Transverse colon (tissue), 4 donors: ENCODE data around the gene LBR. TPM values are rescaled to one million over a fixed set of nuclear protein-coding genes. Genes with fewer than 3 reads are reported as not detected.

ENCODE experiments used
- DNase-seq: peaks from one replicate; pipeline ENCODE4 v3.0.0-alpha.2; 2019
- H3K27ac ChIP-seq, 4 donors: fragments of 200-600 bp; sonication (generic); 2 replicates each; pipeline ENCODE4 v1.5.1; 2016 to 2018; ENCODE audit warnings: inconsistent platforms in 4 of 4
- H3K27me3 ChIP-seq: fragments of 200-600 bp; sonication (generic); 2 replicates; pipeline ENCODE4 v1.5.1; 2017; ENCODE audit warnings: inconsistent platforms
- H3K36me3 ChIP-seq, 4 donors: fragments of 200-600 bp; sonication (generic); 2 replicates each; pipeline ENCODE4 v1.5.1; 2017 to 2019; ENCODE audit warnings: inconsistent platforms in 4 of 4
- H3K4me1 ChIP-seq, 4 donors: fragments of 200-600 bp; sonication (generic); 2 replicates each; pipeline ENCODE4 v1.5.1; 2017 to 2020; ENCODE audit warnings: inconsistent platforms in 4 of 4
- H3K4me3 ChIP-seq, 4 donors: fragments of 200-600 bp; sonication (generic); 1 replicate in 1 of 4; 2 replicates in 3 of 4; pipeline versions ENCODE4 v1.5.1 to v1.6.1; 2017 to 2019; ENCODE audit warnings: inconsistent platforms in 4 of 4
- H3K9me3 ChIP-seq, 2 donors: fragments of 200-600 bp; sonication (generic); 2 replicates each; pipeline ENCODE4 v1.5.1; 2017 to 2019; ENCODE audit warnings: inconsistent platforms in 2 of 2
- EP300 ChIP-seq: sonication (generic); formaldehyde crosslinking; IDR thresholded peaks from one replicate; pipeline ENCODE4 v1.6.1; 2017; ENCODE audit warnings: antibody characterized with exemption, low read depth
- POLR2A ChIP-seq: fragments of 450-650 bp; IDR thresholded peaks from one replicate; pipeline ENCODE4 v1.6.1; 2016; ENCODE audit warnings: antibody characterized with exemption, mild to moderate bottlenecking, moderate library complexity
- POLR2AphosphoS5 ChIP-seq, 3 donors: sonication (generic); formaldehyde crosslinking; IDR thresholded peaks; one replicate each; pipeline ENCODE4 v1.6.1; 2016; ENCODE audit warnings: antibody characterized with exemption in 3 of 3
- WGBS, 2 donors: methylation state at CpG; one replicate each; pipeline ENCODE4 v1.1.5; 2018; ENCODE audit warnings: low coverage in 1 of 2; 5-methylcytosine and 5-hydroxymethylcytosine counted together
- in situ Hi-C, 4 donors: fragments of 200-750 bp; cut with MboI; loops; one replicate each; pipeline versions ENCODE4 v1.15.0 to v1.15.1; 2017; ENCODE audit warnings: low sequenced_read_pairs in 3 of 4, low pct_ligation_motif_present in 1 of 4, low pct_unique_long_range_greater_than_20kb in 1 of 4
- intact Hi-C: fragments of 100-400 bp; cut with DNase I; formaldehyde crosslinking; loops from one replicate; pipeline ENCODE4 v1.15.1; 2023; ENCODE audit warnings: low total_unique reads
- total RNA-seq, 4 donors: library from RNA; depleted of rRNA; stranded (reverse); fragments of >200 nt; gene quantifications; one replicate each; pipeline ENCODE4 v1.1.0, GENCODE V29; 2016
- TF ChIP-seq, protein P1 (sequence below), 5 experiments: fragments of 200-600 bp in 3 of 5; fragments of 450-650 bp in 2 of 5; sonication (generic) in 3 of 5; IDR thresholded peaks; 1 replicate in 2 of 5; 2 replicates in 3 of 5; pipeline ENCODE4 v1.5.1; 2016 to 2017; ENCODE audit warnings: antibody characterized with exemption in 5 of 5, inconsistent platforms in 3 of 5, mild to moderate bottlenecking in 2 of 5, moderate library complexity in 1 of 5

LBR gene
- total RNA-seq, 4 donors from 2014 or later, result 48.6 to 97.9 (median 75.1) TPM

- H3K27me3 ChIP-seq, result no peaks in the 10 kb centered on the region
- no peak overlapping the region for H3K27ac ChIP-seq
- in situ Hi-C loops, result no loop called here
- no peak overlapping the region for H3K4me3 ChIP-seq
- TF ChIP-seq POLR2AphosphoS5 (IDR thresholded peaks at IDR 0.05) (no peak), POLR2A (no peak), EP300 (no peak)
- TF ChIP-seq, protein P1, sequence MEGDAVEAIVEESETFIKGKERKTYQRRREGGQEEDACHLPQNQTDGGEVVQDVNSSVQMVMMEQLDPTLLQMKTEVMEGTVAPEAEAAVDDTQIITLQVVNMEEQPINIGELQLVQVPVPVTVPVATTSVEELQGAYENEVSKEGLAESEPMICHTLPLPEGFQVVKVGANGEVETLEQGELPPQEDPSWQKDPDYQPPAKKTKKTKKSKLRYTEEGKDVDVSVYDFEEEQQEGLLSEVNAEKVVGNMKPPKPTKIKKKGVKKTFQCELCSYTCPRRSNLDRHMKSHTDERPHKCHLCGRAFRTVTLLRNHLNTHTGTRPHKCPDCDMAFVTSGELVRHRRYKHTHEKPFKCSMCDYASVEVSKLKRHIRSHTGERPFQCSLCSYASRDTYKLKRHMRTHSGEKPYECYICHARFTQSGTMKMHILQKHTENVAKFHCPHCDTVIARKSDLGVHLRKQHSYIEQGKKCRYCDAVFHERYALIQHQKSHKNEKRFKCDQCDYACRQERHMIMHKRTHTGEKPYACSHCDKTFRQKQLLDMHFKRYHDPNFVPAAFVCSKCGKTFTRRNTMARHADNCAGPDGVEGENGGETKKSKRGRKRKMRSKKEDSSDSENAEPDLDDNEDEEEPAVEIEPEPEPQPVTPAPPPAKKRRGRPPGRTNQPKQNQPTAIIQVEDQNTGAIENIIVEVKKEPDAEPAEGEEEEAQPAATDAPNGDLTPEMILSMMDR (IDR thresholded peaks at IDR 0.05), result no peak
- no peak for DNase-seq
- no peaks in the 10 kb centered on the region for H3K9me3 ChIP-seq
- 72 to 80% methylated on average over 6 of the region's 6 CpGs for WGBS, 2 donors
- H3K4me1 ChIP-seq, result peaks cover 0 to 23% (median 18%) of the 10 kb centered on the region in 4 donors
- no peaks in the 10 kb centered on the region for H3K36me3 ChIP-seq
- intact Hi-C loops, result no loop called here
These were observed 7.2 kb upstream of the LBR start for GRCh38 chr1:225435076-225435475.

DNA sequence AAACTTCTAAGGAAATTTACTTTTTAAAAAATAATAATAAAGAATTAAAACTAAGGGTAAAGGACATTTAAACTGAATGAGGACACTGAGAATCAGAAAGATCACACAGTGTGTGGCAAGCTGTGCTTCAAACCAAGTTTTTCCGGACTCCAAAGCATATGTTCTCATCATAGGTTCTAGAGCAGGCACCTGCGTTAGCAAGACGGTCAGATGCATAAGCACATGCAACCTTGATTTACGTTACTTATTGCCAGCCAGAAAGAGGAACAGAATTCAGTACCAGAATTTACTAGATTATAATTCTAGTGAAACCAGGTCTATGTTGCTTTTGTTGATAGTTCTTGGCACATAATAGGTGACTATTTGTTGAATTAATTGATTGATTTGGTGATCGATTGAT lies 6.2 kb upstream of the LBR start:
- no peaks in the 10 kb centered on the region for H3K9me3 ChIP-seq
- DNase-seq, result no peak
- H3K36me3 ChIP-seq, result no peaks in the 10 kb centered on the region
- in situ Hi-C loops, result no loop called here
- H3K4me3 ChIP-seq, result no peak overlapping the region
- no peaks in the 10 kb centered on the region for H3K27me3 ChIP-seq
- 78 to 93% methylated on average over 5 of the region's 5 CpGs for WGBS, 2 donors
- H3K4me1 ChIP-seq, result peaks cover 0 to 17% (median 16%) of the 10 kb centered on the region in 4 donors
- no peak overlapping the region for H3K27ac ChIP-seq
- intact Hi-C loops, result no loop called here
- TF ChIP-seq EP300 (no peak), POLR2A (no peak), POLR2AphosphoS5 (IDR thresholded peaks at IDR 0.05) (no peak)
- TF ChIP-seq, protein P1 (IDR thresholded peaks at IDR 0.05), result no peak

DNA sequence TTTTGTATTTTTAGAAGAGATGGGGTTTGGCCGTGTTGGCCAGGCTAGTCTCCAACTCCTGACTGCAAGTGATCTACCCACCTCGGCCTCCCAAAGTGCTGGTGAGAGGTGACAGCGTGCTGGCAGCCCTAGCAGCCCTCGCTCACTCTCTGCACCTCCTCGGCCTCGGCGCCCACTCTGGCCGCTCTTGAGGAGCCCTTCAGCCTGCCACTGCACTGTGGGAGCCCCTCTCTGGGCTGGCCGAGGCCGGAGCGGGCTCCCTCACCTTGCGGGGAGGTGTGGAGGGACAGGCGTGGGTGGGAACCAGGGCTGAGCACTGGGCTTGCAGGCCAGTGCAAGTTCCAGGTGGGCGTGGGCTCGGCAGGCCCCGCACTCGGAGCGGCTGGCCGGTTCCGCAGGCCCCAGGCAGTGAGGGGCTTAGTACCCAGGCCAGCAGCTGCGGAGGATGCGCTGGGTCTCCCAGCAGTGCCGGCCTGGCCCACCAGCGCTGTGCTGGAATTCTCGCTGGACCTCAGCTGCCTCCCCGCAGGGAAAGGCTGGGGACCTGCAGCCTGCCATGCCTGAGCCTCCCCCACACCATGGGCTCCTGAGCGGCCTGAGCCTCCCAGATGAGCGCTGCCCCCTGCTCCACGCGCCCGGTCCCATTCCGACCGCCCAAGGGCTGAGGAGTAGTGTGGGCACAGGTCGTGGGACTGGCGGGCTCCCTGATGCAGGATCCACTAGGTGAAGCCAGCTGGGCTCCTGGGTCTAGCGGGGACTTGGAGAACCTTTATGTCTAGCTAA lies 3.4 kb upstream of the LBR start:
- no peak for DNase-seq
- no peaks in the 10 kb centered on the region for H3K9me3 ChIP-seq
- no peak for TF ChIP-seq EP300
- TF ChIP-seq, protein P1 (IDR thresholded peaks at IDR 0.05), result no peak
- no peak for TF ChIP-seq POLR2AphosphoS5 (IDR thresholded peaks at IDR 0.05)
- TF ChIP-seq POLR2A, result no peak
- no peaks in the 10 kb centered on the region for H3K36me3 ChIP-seq
- in situ Hi-C loops (no loop called here), intact Hi-C loops (no loop called here)
- H3K4me1 ChIP-seq, result peaks cover 0 to 10% (median 8%) of the 10 kb centered on the region in 4 donors
- WGBS, 2 donors, result 95% methylated on average over 28 of the region's 36 CpGs; no CpG with 5 or more reads in 1 of the 2 donors
- H3K4me3 ChIP-seq, result no peak overlapping the region
- no peaks in the 10 kb centered on the region for H3K27me3 ChIP-seq
- no peak overlapping the region for H3K27ac ChIP-seq

DNA sequence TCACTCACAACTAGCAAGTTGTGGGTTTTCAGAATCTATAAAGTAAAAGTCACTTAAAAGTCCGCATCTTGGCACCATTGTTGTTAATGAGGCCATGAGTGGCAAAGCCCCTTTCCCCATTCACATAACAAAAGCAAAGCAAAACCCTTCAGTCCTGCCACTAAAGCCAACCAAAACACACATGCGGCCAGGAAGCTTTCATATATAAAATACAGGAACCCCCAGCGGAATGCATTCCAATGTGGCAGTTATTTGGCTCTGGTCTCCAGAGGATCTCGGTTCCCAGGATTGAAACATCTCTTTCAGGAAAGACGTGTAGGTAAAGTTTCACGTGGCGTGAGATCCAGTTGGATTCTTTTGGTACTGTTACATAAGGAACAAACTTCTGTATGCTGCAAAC lies 2.5 kb upstream of the LBR start:
- H3K27me3 ChIP-seq, result no peaks in the 10 kb centered on the region
- peaks cover 6 to 20% (median 18%) of the 10 kb centered on the region in 4 donors for H3K4me1 ChIP-seq
- 54 to 86% methylated on average over 6 to 7 of the region's 7 CpGs for WGBS, 2 donors
- intact Hi-C loops (no loop called here), in situ Hi-C loops (no loop called here)
- TF ChIP-seq POLR2A, result no peak
- no peak for TF ChIP-seq POLR2AphosphoS5 (IDR thresholded peaks at IDR 0.05)
- TF ChIP-seq, protein P1 (IDR thresholded peaks at IDR 0.05), result no peak
- no peak for TF ChIP-seq EP300
- H3K27ac ChIP-seq, result peak overlapping the region in 1 of 4 donors; percentile 31
- no peak for DNase-seq
- no peak overlapping the region for H3K4me3 ChIP-seq
- no peaks in the 10 kb centered on the region for H3K36me3 ChIP-seq
- no peaks in the 10 kb centered on the region for H3K9me3 ChIP-seq
